BE2C (cell line): ENCODE measurements around the gene PRKCH.

Source experiments
- DNase-seq: peaks from one replicate; pipeline ENCODE4 v3.0.0-alpha.2; 2020
- H3K27me3 ChIP-seq: fragments of 250-450 bp; sonication (Bioruptor Pico); 2 replicates; pipeline ENCODE4 v1.5.1; 2020; ENCODE audit warnings: mild to moderate bottlenecking
- H3K36me3 ChIP-seq: fragments of 250-450 bp; sonication (Bioruptor Pico); 2 replicates; pipeline ENCODE4 v1.5.1; 2020; ENCODE audit warnings: mild to moderate bottlenecking
- H3K4me1 ChIP-seq: fragments of 250-450 bp; sonication (Bioruptor Pico); 2 replicates; pipeline ENCODE4 v1.5.1; 2020
- H3K4me3 ChIP-seq: 2 replicates; pipeline ENCODE4 v1.5.1; 2011; ENCODE audit warnings: low read depth, low read length
- H3K9me3 ChIP-seq: fragments of 250-450 bp; sonication (Bioruptor Pico); 2 replicates; pipeline ENCODE4 v1.5.1; 2020
- TF ChIP-seq, protein P1 (sequence below): IDR thresholded peaks from 2 replicates; pipeline ENCODE4 v1.5.1; 2012; ENCODE audit warnings: mild to moderate bottlenecking, low read depth, low read length

The PRKCH gene

GRCh38 chr14:61517911-61518384, 196.6 kb downstream of the PRKCH start:
- no peak for DNase-seq
- Histone ChIP-seq H3K4me3 (no peak overlapping the region), H3K27me3 (no peaks in the 10 kb centered on the region), H3K9me3 (no peaks in the 10 kb centered on the region), H3K4me1 (peaks cover 22% of the 10 kb centered on the region), H3K36me3 (no peaks in the 10 kb centered on the region)
- TF ChIP-seq, protein P1, sequence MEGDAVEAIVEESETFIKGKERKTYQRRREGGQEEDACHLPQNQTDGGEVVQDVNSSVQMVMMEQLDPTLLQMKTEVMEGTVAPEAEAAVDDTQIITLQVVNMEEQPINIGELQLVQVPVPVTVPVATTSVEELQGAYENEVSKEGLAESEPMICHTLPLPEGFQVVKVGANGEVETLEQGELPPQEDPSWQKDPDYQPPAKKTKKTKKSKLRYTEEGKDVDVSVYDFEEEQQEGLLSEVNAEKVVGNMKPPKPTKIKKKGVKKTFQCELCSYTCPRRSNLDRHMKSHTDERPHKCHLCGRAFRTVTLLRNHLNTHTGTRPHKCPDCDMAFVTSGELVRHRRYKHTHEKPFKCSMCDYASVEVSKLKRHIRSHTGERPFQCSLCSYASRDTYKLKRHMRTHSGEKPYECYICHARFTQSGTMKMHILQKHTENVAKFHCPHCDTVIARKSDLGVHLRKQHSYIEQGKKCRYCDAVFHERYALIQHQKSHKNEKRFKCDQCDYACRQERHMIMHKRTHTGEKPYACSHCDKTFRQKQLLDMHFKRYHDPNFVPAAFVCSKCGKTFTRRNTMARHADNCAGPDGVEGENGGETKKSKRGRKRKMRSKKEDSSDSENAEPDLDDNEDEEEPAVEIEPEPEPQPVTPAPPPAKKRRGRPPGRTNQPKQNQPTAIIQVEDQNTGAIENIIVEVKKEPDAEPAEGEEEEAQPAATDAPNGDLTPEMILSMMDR: no peak

DNA sequence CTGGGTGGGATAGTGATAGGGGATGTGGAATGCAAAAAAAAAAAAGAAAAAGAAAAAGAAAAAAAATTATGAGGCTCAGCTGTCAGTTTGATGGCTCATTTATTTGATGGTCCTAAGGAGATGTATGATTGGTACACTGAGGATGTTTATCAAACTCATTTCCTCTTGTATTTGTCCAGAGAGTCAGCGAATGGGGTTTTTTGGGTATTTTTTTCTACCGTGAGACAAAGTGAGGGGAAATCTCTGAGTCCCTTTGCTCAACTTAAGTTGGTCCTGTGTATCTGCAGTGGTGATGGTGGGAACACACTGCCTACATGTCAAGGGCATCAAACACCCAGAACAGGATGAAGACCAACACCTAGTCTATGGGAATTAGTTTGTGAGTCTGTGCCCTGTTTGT, 197.0 kb downstream of the PRKCH start:
- H3K4me3 ChIP-seq: no peak overlapping the region
- TF ChIP-seq, protein P1: no peak
- H3K36me3 ChIP-seq: no peaks in the 10 kb centered on the region
- no peak for DNase-seq
- no peaks in the 10 kb centered on the region for H3K9me3 ChIP-seq
- H3K4me1 ChIP-seq: peaks cover 19% of the 10 kb centered on the region
- H3K27me3 ChIP-seq: no peaks in the 10 kb centered on the region

GRCh38 chr14:61519106-61519505, 197.7 kb downstream of the PRKCH start:
- DNase-seq: no peak
- peaks cover 21% of the 10 kb centered on the region for H3K4me1 ChIP-seq

DNA sequence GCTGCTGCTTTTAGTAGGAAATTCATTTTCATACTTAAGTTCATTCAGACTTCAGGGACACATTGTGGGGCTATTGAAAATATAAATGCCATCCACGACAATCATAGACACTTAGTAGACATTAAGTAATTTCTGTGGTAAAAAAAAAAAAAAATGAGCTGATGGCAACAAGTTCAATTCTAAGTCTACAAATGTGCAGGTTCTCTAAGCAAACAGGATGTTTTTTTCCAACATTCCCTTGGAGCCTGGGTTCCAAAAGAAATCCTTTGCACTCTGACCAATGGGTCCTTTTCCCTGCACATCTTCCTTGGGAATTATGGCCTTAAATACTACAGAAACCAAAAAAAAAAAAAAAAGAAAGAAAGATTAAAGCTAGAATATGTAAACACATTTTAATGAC, 198.4 kb downstream of the PRKCH start:
- H3K4me1 ChIP-seq: peaks cover 26% of the 10 kb centered on the region
- H3K27me3 ChIP-seq: no peaks in the 10 kb centered on the region

More at GRCh38 chr14:61519106-61519505, 197.7 kb downstream of the PRKCH start:
- Histone ChIP-seq H3K9me3 (no peaks in the 10 kb centered on the region), H3K27me3 (no peaks in the 10 kb centered on the region), H3K4me3 (no peak overlapping the region), H3K36me3 (no peaks in the 10 kb centered on the region)
- TF ChIP-seq, protein P1: no peak

GRCh38 chr14:61520576-61520975, 199.2 kb downstream of the PRKCH start:
- Histone ChIP-seq H3K9me3 (no peaks in the 10 kb centered on the region), H3K27me3 (no peaks in the 10 kb centered on the region), H3K4me1 (peaks cover 28% of the 10 kb centered on the region), H3K4me3 (no peak overlapping the region), H3K36me3 (no peaks in the 10 kb centered on the region)
- TF ChIP-seq, protein P1: no peak
- no peak for DNase-seq

More for the DNA sequence above, 198.4 kb downstream of the PRKCH start:
- H3K9me3 ChIP-seq: no peaks in the 10 kb centered on the region
- TF ChIP-seq, protein P1: no peak
- H3K36me3 ChIP-seq: no peaks in the 10 kb centered on the region
- no peak overlapping the region for H3K4me3 ChIP-seq
- DNase-seq: no peak

GRCh38 chr14:61521773-61522172, 200.4 kb downstream of the PRKCH start:
- no peaks in the 10 kb centered on the region for H3K36me3 ChIP-seq

More at GRCh38 chr14:61521773-61522172, 200.4 kb downstream of the PRKCH start:
- no peaks in the 10 kb centered on the region for H3K27me3 ChIP-seq
- H3K4me1 ChIP-seq: peaks cover 39% of the 10 kb centered on the region
- H3K4me3 ChIP-seq: no peak overlapping the region
- no peaks in the 10 kb centered on the region for H3K9me3 ChIP-seq
- TF ChIP-seq, protein P1: no peak
- DNase-seq: no peak
